ENCODE data around the gene EPN2.
A peak's percentile ranks its signal among the peaks of the same experiment; 100 is the strongest.

EPN2 gene

DNA sequence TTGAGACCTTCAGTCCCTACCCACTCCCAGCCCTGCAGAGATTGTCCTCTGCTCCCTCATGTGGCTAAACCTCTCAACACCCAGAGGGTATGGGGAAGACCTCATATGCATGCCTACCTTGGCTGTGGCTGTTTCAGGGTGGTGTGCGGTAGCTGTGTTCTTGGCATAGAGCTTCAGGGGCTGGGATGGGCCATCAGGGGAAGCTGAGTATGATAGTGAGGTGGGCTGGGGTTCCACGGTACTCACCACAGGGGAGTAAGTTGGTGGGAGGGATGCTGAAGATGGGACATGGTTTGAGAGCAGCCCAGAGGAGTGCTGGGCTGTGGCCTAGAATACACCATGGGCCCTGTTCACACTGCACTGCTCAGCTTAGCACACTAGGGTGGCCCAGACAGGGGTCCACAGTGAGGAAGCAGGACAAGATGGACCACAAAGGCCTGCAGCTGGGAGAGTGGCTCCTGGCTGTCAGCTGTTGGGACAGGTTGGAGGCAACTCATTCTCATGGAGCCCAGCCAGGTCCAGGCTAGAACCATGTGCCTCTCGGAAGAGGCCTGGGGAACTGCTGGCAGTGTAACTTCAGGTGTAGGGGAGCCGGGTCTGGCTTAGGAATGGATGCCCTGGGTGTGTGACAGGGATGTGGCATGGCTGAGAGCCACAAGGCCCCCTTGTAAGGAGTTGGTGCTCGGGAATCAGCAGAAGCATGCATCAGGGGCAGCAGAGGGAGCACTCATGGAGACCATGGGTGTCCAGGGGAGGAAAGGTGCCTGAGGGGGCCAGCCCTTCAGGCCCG is 146.7 kb downstream of the EPN2 start:
- TF ChIP-seq, protein P1, sequence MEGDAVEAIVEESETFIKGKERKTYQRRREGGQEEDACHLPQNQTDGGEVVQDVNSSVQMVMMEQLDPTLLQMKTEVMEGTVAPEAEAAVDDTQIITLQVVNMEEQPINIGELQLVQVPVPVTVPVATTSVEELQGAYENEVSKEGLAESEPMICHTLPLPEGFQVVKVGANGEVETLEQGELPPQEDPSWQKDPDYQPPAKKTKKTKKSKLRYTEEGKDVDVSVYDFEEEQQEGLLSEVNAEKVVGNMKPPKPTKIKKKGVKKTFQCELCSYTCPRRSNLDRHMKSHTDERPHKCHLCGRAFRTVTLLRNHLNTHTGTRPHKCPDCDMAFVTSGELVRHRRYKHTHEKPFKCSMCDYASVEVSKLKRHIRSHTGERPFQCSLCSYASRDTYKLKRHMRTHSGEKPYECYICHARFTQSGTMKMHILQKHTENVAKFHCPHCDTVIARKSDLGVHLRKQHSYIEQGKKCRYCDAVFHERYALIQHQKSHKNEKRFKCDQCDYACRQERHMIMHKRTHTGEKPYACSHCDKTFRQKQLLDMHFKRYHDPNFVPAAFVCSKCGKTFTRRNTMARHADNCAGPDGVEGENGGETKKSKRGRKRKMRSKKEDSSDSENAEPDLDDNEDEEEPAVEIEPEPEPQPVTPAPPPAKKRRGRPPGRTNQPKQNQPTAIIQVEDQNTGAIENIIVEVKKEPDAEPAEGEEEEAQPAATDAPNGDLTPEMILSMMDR (conservative IDR thresholded peaks at IDR 0.05; ENCODE audit: low read depth), result no peak
- ChIA-PET CTCF (no interaction called here), POLR2A (ENCODE audit: low non-redundant PET) (no interaction called here)
- H3K27ac ChIP-seq, result peak overlapping the region; percentile 78
- DNase-seq (ENCODE audit: low spot score), result no peak

DNA sequence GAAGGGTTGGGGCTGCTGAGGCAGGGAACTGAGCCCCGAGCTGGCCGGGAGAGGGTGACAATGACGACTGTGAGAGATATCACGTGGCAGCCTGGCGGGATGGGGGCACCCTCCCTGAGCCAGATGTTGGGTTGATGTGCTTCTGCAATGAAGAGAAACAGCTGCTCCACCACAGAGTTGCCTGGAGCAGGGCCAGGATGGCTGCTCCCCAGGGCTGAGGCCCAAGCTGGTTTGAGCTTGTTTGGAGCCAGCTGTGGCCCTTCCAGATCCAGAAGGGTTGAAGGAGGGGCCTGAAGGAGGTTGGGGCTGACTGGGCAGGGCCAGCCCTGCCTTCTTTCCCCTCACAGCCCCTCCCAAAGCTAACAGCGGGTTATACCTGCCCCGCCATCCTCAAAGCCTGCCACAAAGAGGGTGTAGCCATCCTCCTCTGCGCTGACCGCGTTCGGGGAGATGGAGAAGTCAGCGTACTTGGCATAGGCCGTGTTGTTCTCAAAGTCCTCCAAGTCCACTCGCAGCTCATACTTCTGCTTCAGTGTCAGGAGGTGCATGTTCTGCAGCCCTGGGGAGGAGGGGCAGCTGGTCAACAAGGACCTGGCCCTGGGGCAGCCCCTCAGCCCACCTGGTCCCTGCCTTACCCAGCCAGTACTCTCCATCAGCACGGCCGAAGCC is 147.7 kb downstream of the EPN2 start:
- no peak for DNase-seq (ENCODE audit: low spot score)
- CTCF ChIA-PET, result interaction anchor here (0.6 to 0.8 kb wide), 4 partner anchors 16 to 579 kb away, joined by 3 to 6 read pairs (median 3); no protein-coding TSS in a partner anchor
- TF ChIP-seq, protein P1 (conservative IDR thresholded peaks at IDR 0.05; ENCODE audit: low read depth), result no peak
- H3K27ac ChIP-seq, result peak overlapping the region; percentile 78
- POLR2A ChIA-PET (ENCODE audit: low non-redundant PET), result no interaction called here

DNA sequence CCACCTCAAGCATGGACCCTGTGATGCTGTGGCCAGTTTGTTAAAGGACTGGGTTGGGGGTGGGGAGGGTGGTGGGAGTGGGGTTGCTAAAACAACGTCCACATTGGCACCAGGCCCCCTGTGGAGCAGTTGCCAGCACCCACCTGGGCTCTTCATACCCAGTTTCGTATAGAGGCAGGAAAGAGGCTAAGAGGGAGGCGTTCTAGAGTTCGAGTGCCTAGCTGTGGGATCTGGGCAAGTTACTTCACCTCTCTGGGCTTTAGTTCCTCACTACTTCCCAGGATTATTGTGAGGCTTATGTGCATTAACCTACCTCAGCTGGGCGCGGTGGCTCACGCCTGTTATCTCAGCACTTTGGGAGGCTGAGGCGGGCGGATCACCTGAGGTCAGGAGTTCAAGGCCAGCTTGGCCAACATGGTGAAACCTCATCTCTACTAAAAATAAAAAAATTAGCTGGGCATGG is 148.4 kb downstream of the EPN2 start:
- ChIA-PET POLR2A (ENCODE audit: low non-redundant PET) (interaction anchor here (2.1 kb wide), 1 partner anchor 8 kb away, joined by 4 read pairs; the partner anchor contains the start of gene MAPK7), CTCF (no interaction called here)
- DNase-seq (ENCODE audit: low spot score), result no peak
- TF ChIP-seq, protein P1 (conservative IDR thresholded peaks at IDR 0.05; ENCODE audit: low read depth), result no peak
- H3K27ac ChIP-seq, result peak overlapping the region; percentile 78

All from RWPE1 (cell line).